DND-41 (cell line): Measurements from ENCODE around the gene CDKN1C.

Experiments
- CTCF ChIP-seq: IDR thresholded peaks from 2 replicates; pipeline ENCODE4 v1.5.1; 2012; ENCODE audit warnings: borderline replicate concordance, low read length, moderate library complexity, mild to moderate bottlenecking; ENCODE audit not compliant: poor library complexity, severe bottlenecking; ENCODE audit errors: extremely low read depth
- EZH2 ChIP-seq: IDR thresholded peaks from 3 replicates; pipeline ENCODE4 v1.6.1; 2012; ENCODE audit warnings: borderline replicate concordance, low read depth, mild to moderate bottlenecking, moderate library complexity, low read length, inconsistent platforms; ENCODE audit not compliant: severe bottlenecking

- TF ChIP-seq CTCF (no peak), EZH2 (no peak)
These were observed 22.9 kb downstream of the CDKN1C start for GRCh38 chr11:2862395-2863275.
